ENCODE measurements around the gene BMF. TPM values are rescaled to one million over a fixed set of nuclear protein-coding genes. Genes with fewer than 3 reads are reported as not detected.

Gene BMF
- total and polyA plus RNA-seq, 4 donors: 0.63 to 10.2 (median 4.0) TPM

GRCh38 chr15:40080847-40081246, 27.8 kb downstream of the BMF start:
- H3K9me3 ChIP-seq (ENCODE audit: control insufficient read depth in 4 of 4, low read length in 3 of 4): no peaks in the 10 kb centered on the region
- TF ChIP-seq ZBTB33 (IDR thresholded peaks at IDR 0.05) (no peak), EGR1 (IDR thresholded peaks at IDR 0.05; ENCODE audit: low read depth in 2 of 2) (no peak), SP1 (IDR thresholded peaks at IDR 0.05) (no peak), FOXA1 (IDR thresholded peaks at IDR 0.05) (no peak), MAX (IDR thresholded peaks at IDR 0.05) (no peak), RXRA (IDR thresholded peaks at IDR 0.05) (no peak), YY1 (IDR thresholded peaks at IDR 0.05) (no peak), GABPA (IDR thresholded peaks at IDR 0.05 in 1 of 2, conservative IDR thresholded peaks at IDR 0.05 in 1 of 2) (no peak), NR2F2 (IDR thresholded peaks at IDR 0.05) (no peak), ATF3 (IDR thresholded peaks at IDR 0.05) (no peak), RAD21 (IDR thresholded peaks at IDR 0.05) (no peak), REST (IDR thresholded peaks at IDR 0.05) (no peak), CTCF (IDR thresholded peaks at IDR 0.05; ENCODE audit: low read depth, low read length, missing input control) (no peak), HNF4G (IDR thresholded peaks at IDR 0.05) (no peak)
- WGBS: 40% methylated on average over 5 of the region's 5 CpGs
- no peak overlapping the region for H3K27ac ChIP-seq (ENCODE audit: low read depth in 1 of 2, low read length in 2 of 2)
- H3K36me3 ChIP-seq (ENCODE audit: control insufficient read depth in 4 of 4, insufficient read depth in 3 of 4, low read depth in 1 of 4, low read length in 3 of 4): no peaks in the 10 kb centered on the region
- H3K4me3 ChIP-seq (ENCODE audit: low read depth in 1 of 3, low read length in 3 of 3): no peak overlapping the region
- no peak overlapping the region for H3K9ac ChIP-seq (ENCODE audit: low read depth in 1 of 2, low read length in 2 of 2)
- H3K27me3 ChIP-seq (ENCODE audit: control insufficient read depth in 4 of 4, insufficient read depth in 4 of 4, low read length in 3 of 4): no peaks in the 10 kb centered on the region
- H3K4me1 ChIP-seq (ENCODE audit: control insufficient read depth in 4 of 4, insufficient read depth in 4 of 4, low read length in 3 of 4): peaks cover 8 to 34% (median 29%) of the 10 kb centered on the region in 4 donors
- no peak for DNase-seq (ENCODE audit: low spot score)

- H3K4me1 ChIP-seq (ENCODE audit: control insufficient read depth in 4 of 4, insufficient read depth in 4 of 4, low read length in 3 of 4): peaks cover 8 to 34% (median 29%) of the 10 kb centered on the region in 4 donors
- no peak overlapping the region for H3K27ac ChIP-seq (ENCODE audit: low read depth in 1 of 2, low read length in 2 of 2)
- H3K4me3 ChIP-seq (ENCODE audit: low read depth in 1 of 3, low read length in 3 of 3): no peak overlapping the region
- DNase-seq (ENCODE audit: low spot score): no peak
- no peaks in the 10 kb centered on the region for H3K9me3 ChIP-seq (ENCODE audit: control insufficient read depth in 4 of 4, low read length in 3 of 4)
- no peak for TF ChIP-seq ATF3 (IDR thresholded peaks at IDR 0.05)
- no peak for TF ChIP-seq NR2F2 (IDR thresholded peaks at IDR 0.05)
- no peak for TF ChIP-seq TAF1 (conservative IDR thresholded peaks at IDR 0.05)
- no peak for TF ChIP-seq HNF4G (IDR thresholded peaks at IDR 0.05)
- no peak for TF ChIP-seq HNF4A (conservative IDR thresholded peaks at IDR 0.05)
- no peak for TF ChIP-seq JUND (IDR thresholded peaks at IDR 0.05)
- no peak for TF ChIP-seq RAD21 (IDR thresholded peaks at IDR 0.05)
- TF ChIP-seq YY1 (IDR thresholded peaks at IDR 0.05): no peak
- no peak for TF ChIP-seq SP1 (IDR thresholded peaks at IDR 0.05)
- TF ChIP-seq FOXA1 (IDR thresholded peaks at IDR 0.05): no peak
- no peak for TF ChIP-seq MAX (IDR thresholded peaks at IDR 0.05)
- H3K36me3 ChIP-seq (ENCODE audit: control insufficient read depth in 4 of 4, insufficient read depth in 3 of 4, low read depth in 1 of 4, low read length in 3 of 4): no peaks in the 10 kb centered on the region
- H3K9ac ChIP-seq (ENCODE audit: low read depth in 1 of 2, low read length in 2 of 2): no peak overlapping the region
- no peaks in the 10 kb centered on the region for H3K27me3 ChIP-seq (ENCODE audit: control insufficient read depth in 4 of 4, insufficient read depth in 4 of 4, low read length in 3 of 4)
- WGBS: 75% methylated on average over 1 of the region's 1 CpG
Observed at GRCh38 chr15:40080104-40080503, 28.6 kb downstream of the BMF start.
